GM12864 (cell line): ENCODE results near the gene HBS1L.

Experiments used
- DNase-seq: peaks from one replicate; pipeline ENCODE4 v3.0.0-alpha.2; 2011; ENCODE audit warnings: low read depth
- H3K4me3 ChIP-seq: 2 replicates; pipeline ENCODE4 v1.5.1; 2011; ENCODE audit warnings: mild to moderate bottlenecking, low read depth, low read length, control low read depth
- CTCF ChIP-seq: IDR thresholded peaks from 2 replicates; pipeline ENCODE4 v1.5.1; 2011; ENCODE audit warnings: low read depth, mild to moderate bottlenecking, moderate library complexity, low read length, control low read depth, inconsistent platforms; ENCODE audit errors: missing control alignments

The HBS1L gene

DNA sequence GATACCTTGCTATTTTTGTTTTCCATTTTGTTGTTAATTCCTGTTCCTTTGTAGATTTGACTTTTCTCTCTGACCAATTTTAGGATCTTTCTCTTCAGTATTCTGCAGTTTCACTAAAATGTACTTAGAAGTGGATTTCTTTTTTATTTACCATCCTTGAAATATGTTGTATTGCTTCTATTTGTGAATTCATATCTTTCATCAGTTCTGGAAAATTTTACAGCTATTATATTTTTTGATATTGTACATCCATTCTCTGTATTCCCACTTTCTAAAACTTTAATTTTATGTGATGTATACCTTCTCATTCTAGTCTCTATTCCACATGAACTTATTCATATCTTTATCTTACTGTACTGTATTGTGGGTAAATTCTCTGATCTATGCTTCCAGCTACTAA, 95.0 kb downstream of the HBS1L start:
- H3K4me3 ChIP-seq, result no peak overlapping the region
- DNase-seq, result no peak
- TF ChIP-seq CTCF, result no peak

- H3K4me3 ChIP-seq, result no peak overlapping the region
- no peak for TF ChIP-seq CTCF
- DNase-seq, result no peak
Measured at GRCh38 chr6:134956676-134957075, 97.9 kb downstream of the HBS1L start.

DNA sequence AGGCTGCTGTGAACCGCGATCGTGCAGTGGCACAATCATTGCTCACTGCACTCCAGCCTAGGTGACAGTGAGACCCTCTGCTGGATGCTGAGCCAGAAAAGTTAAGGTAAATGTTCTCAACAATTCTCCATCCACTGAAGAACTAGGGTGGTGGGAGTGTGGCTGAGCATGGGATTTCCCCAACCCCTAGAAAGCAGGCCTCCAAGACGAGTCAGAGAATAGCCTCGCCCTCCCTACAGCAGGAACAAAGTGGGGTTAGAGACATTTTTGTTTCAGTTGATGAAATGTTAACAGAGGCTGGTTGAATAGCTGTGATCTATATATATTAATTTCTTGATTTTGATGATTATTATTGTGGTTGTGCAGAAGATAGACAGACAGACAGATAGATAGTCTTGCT, 98.6 kb downstream of the HBS1L start:
- TF ChIP-seq CTCF, result no peak
- no peak for DNase-seq
- H3K4me3 ChIP-seq, result no peak overlapping the region

DNA sequence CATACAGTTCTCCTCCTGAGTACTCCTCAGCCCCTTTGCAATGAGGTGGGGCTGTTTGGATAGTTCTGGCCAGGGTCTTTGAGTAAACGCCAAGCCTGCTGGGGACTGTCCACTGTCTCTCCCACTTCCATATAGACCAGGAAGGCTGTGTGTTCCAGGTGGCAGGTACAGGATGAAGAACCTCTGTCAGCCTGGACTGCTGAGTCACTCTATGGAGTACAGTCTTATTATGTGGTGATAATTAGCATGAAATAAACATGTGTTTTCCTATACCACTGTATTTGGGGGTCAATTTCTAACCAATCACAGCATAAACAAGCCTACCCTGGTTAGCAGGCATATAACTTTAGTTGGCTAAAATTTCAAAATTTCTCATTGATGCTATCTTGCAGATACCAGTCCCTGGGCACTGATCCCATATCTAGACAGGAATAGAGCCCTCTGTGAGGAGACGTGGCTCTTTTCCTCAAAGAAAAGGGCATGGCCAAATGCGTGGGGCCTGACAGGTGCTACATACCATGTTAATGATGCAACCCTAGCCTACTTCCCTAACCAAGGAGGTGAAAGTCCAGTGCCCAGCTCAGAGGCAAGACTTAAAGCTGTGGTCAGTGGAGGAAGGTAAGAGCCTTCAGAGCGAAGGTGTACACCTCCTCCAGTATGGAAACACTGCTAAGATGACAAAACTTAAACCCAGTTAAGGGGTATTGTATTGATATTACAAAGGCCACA, 100.2 kb downstream of the HBS1L start:
- no peak for DNase-seq
- H3K4me3 ChIP-seq, result no peak overlapping the region
- TF ChIP-seq CTCF, result no peak

- TF ChIP-seq CTCF, result no peak
- H3K4me3 ChIP-seq, result no peak overlapping the region
- DNase-seq, result no peak
Measured at GRCh38 chr6:134951494-134952263, 102.9 kb downstream of the HBS1L start.

- H3K4me3 ChIP-seq, result no peak overlapping the region
- no peak for TF ChIP-seq CTCF
- DNase-seq, result no peak
Measured at GRCh38 chr6:134950482-134950881, 104.1 kb downstream of the HBS1L start.
